ENCODE results near the gene HSD17B1. TPM values are rescaled to one million over a fixed set of nuclear protein-coding genes. Genes with fewer than 3 reads are reported as not detected.
A peak's percentile ranks its signal among the peaks of the same experiment; 100 is the strongest.

The HSD17B1 gene
- total RNA-seq, 1 experiment from 2014 or later = 2.3 TPM

DNA sequence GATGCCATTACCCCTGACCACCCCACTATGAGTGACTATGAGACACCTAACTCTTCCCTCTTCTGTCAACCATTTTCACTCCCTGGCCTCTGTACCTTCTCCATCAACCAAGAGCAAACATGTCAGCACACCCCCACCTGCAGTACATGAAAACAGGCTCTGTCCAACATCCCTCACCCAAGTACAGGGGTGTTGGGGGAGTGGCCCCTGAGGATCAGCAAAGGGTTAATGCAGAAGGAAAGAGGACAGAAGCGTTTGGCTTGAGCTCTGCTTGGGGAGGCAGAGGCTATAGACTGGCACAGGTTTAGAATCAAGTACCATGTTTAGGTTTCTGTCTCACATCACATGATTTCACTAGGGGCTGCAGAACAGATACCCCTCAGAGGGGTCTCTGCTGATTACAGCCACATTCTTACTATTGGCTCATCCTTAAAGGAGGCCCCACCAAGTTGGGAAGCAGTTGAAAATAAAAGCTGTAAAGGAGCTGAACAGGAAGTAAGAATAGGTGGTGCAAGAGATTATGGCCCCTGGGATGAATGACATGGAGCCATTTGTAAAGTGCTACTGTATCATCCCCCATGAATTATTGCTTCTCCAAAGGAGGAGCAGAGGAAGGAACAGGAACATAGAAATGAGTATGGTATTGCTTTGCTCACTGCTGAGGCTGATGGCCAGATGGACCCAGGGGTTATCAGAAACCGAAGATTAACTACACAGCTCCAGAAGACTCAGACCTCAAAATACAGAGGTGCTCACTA is 27.2 kb downstream of the HSD17B1 start:
- Mint-ChIP-seq H3K36me3 (ENCODE audit: insufficient read depth, unreplicated experiment) (peaks cover 76% of the 10 kb centered on the region), H3K9me3 (ENCODE audit: unreplicated experiment) (no peaks in the 10 kb centered on the region), H3K4me1 (ENCODE audit: low read depth, unreplicated experiment) (peaks cover 16% of the 10 kb centered on the region), H3K27ac (ENCODE audit: unreplicated experiment) (no peak overlapping the region), H3K27me3 (ENCODE audit: insufficient read depth, unreplicated experiment) (no peaks in the 10 kb centered on the region), H3K4me3 (ENCODE audit: unreplicated experiment) (peak overlapping the region; percentile 15)
- no TSS peak for BruUV-seq (replicated peaks)
- CTCF ChIA-PET = no interaction called here
- Histone ChIP-seq H3K36me3 (ENCODE audit: control insufficient read depth, insufficient read depth, low read length) (no peaks in the 10 kb centered on the region; the same call in none of the 2 replicates), H3K4me1 (peaks cover 4% of the 10 kb centered on the region), H3K9me3 (no peaks in the 10 kb centered on the region), H3K4me3 (ENCODE audit: low read depth, low read length) (no peak overlapping the region), H3K27me3 (replicated peaks; ENCODE audit: control insufficient read depth, insufficient read depth, low read length) (no peaks in the 10 kb centered on the region)
- intact Hi-C loops (cut with micrococcal nuclease; ENCODE audit: unreplicated experiment) = loop anchor here (2.0 to 10.0 kb wide), 4 partner anchors 29 to 245 kb away; partner anchors contain the start of genes BECN1, RAMP2, RETREG3 and TUBG1
- POLR2A ChIA-PET = interaction anchor here (1.3 kb wide), 1 partner anchor 30 kb away, joined by 6 read pairs; the partner anchor contains the start of gene TUBG1
- TF ChIP-seq, protein P1, sequence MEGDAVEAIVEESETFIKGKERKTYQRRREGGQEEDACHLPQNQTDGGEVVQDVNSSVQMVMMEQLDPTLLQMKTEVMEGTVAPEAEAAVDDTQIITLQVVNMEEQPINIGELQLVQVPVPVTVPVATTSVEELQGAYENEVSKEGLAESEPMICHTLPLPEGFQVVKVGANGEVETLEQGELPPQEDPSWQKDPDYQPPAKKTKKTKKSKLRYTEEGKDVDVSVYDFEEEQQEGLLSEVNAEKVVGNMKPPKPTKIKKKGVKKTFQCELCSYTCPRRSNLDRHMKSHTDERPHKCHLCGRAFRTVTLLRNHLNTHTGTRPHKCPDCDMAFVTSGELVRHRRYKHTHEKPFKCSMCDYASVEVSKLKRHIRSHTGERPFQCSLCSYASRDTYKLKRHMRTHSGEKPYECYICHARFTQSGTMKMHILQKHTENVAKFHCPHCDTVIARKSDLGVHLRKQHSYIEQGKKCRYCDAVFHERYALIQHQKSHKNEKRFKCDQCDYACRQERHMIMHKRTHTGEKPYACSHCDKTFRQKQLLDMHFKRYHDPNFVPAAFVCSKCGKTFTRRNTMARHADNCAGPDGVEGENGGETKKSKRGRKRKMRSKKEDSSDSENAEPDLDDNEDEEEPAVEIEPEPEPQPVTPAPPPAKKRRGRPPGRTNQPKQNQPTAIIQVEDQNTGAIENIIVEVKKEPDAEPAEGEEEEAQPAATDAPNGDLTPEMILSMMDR (IDR thresholded peaks at IDR 0.05; ENCODE audit: insufficient read depth in 1 of 2, low read depth in 1 of 2, low read length in 1 of 2, severe bottlenecking in 1 of 2, unreplicated experiment in 1 of 2) = no peak
- DNase-seq = no peak

DNA sequence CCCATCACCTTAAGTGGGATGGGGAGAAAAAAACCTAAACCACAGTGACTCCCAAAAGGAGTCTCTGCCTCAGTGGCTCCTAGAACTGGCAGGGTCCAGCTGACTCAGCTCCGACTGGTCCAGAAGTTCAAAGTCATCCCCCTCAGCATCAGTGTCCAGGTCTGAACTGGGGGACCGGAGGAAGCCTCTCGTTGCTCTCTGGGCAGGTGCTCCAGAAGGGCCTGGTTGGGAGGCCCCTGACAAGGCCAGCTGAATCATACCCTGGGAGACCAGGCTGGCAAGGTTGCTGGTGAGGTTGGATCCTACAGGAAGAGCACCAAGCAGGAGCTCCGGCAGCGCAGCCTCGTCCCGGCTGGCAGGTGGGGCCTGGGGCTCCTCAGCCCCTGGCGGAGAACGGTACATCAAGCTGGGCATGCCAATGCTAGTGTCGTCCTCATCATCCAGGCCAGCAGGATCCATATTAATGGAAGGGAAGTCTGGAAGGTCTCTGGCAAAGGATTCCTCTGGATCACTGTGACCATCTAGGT is 29.1 kb downstream of the HSD17B1 start:
- H3K27ac Mint-ChIP-seq (ENCODE audit: unreplicated experiment) = no peak overlapping the region
- Histone ChIP-seq H3K36me3 (ENCODE audit: control insufficient read depth, insufficient read depth, low read length) (peaks cover 2% of the 10 kb centered on the region), H3K4me1 (peaks cover 4% of the 10 kb centered on the region), H3K27me3 (replicated peaks; ENCODE audit: control insufficient read depth, insufficient read depth, low read length) (no peaks in the 10 kb centered on the region), H3K9me3 (no peaks in the 10 kb centered on the region), H3K4me3 (ENCODE audit: low read depth, low read length) (no peak overlapping the region)
- no peak for DNase-seq
- no TSS peak for BruUV-seq (replicated peaks)
- no peak overlapping the region for H3K4me3 Mint-ChIP-seq (ENCODE audit: unreplicated experiment)
- H3K27me3 Mint-ChIP-seq (ENCODE audit: insufficient read depth, unreplicated experiment) = no peaks in the 10 kb centered on the region
- TF ChIP-seq, protein P1 (IDR thresholded peaks at IDR 0.05; ENCODE audit: insufficient read depth in 1 of 2, low read depth in 1 of 2, low read length in 1 of 2, severe bottlenecking in 1 of 2, unreplicated experiment in 1 of 2) = no peak
- H3K36me3 Mint-ChIP-seq (ENCODE audit: insufficient read depth, unreplicated experiment) = peaks cover 76% of the 10 kb centered on the region
- intact Hi-C loops (cut with micrococcal nuclease; ENCODE audit: unreplicated experiment) = no loop called here
- POLR2A ChIA-PET = no interaction called here
- peaks cover 3% of the 10 kb centered on the region for H3K4me1 Mint-ChIP-seq (ENCODE audit: low read depth, unreplicated experiment)
- CTCF ChIA-PET = no interaction called here
- no peaks in the 10 kb centered on the region for H3K9me3 Mint-ChIP-seq (ENCODE audit: unreplicated experiment)

DNA sequence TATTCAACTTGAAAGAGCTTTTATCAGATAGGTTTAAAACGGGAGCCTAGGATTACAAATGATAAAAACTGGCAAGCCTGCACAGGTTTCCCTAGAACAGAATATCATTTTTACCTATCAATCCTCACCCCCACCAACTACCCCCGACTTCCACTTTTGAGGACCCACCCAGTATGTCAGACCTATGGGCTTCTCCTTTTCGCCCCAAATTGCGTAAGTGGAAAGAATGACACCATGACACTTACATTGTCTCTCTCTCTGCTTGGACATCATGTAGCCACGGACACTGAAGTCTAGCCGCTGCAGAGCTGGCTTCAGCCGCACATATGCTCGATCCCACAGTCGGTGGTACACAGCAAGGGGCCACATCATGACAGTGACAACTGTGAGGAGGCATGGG is 32.2 kb downstream of the HSD17B1 start:
- Mint-ChIP-seq H3K4me3 (ENCODE audit: unreplicated experiment) (no peak overlapping the region), H3K4me1 (ENCODE audit: low read depth, unreplicated experiment) (no peaks in the 10 kb centered on the region), H3K27ac (ENCODE audit: unreplicated experiment) (no peak overlapping the region), H3K9me3 (ENCODE audit: unreplicated experiment) (no peaks in the 10 kb centered on the region), H3K27me3 (ENCODE audit: insufficient read depth, unreplicated experiment) (no peaks in the 10 kb centered on the region), H3K36me3 (ENCODE audit: insufficient read depth, unreplicated experiment) (peaks cover 67% of the 10 kb centered on the region)
- Histone ChIP-seq H3K36me3 (ENCODE audit: control insufficient read depth, insufficient read depth, low read length) (peaks cover 2% of the 10 kb centered on the region), H3K4me3 (ENCODE audit: low read depth, low read length) (no peak overlapping the region), H3K9me3 (no peaks in the 10 kb centered on the region), H3K4me1 (no peaks in the 10 kb centered on the region), H3K27me3 (replicated peaks; ENCODE audit: control insufficient read depth, insufficient read depth, low read length) (no peaks in the 10 kb centered on the region)
- DNase-seq = no peak
- TF ChIP-seq, protein P1 (IDR thresholded peaks at IDR 0.05; ENCODE audit: insufficient read depth in 1 of 2, low read depth in 1 of 2, low read length in 1 of 2, severe bottlenecking in 1 of 2, unreplicated experiment in 1 of 2) = no peak
- CTCF ChIA-PET = no interaction called here
- BruUV-seq (replicated peaks) = no TSS peak
- intact Hi-C loops (cut with micrococcal nuclease; ENCODE audit: unreplicated experiment) = no loop called here
- POLR2A ChIA-PET = interaction anchor here (0.6 kb wide), 1 partner anchor 38 kb away, joined by 7 read pairs; no protein-coding TSS in a partner anchor
